NB4 (cell line): Measurements from ENCODE around the gene CASP4.

Experiments
- CTCF ChIP-seq: IDR thresholded peaks from one replicate; pipeline ENCODE4 v1.5.1; 2012; ENCODE audit warnings: low read depth, low read length
- MAX ChIP-seq: IDR thresholded peaks from 2 replicates; pipeline ENCODE4 v1.6.1; 2011; ENCODE audit warnings: low read depth, low read length
- MYC ChIP-seq: IDR thresholded peaks from 2 replicates; pipeline ENCODE4 v1.6.1; 2011; ENCODE audit warnings: low read depth, low read length
- POLR2A ChIP-seq: IDR thresholded peaks from 2 replicates; pipeline ENCODE4 v1.6.1; 2011; ENCODE audit warnings: mild to moderate bottlenecking; ENCODE audit not compliant: insufficient read length; ENCODE audit errors: extremely low read depth

- TF ChIP-seq CTCF (no peak), POLR2A (no peak), MAX (no peak), MYC (no peak)
Observed at GRCh38 chr11:104973616-104974015, 5.2 kb upstream of the CASP4 start.
